Measurements from ENCODE around the gene GCG.
A peak's percentile ranks its signal among the peaks of the same experiment; 100 is the strongest.

The GCG gene

GRCh38 chr2:162152147-162152546, at the start of gene GCG:
GCG (minus strand) TSS chr2:162152247; CDS start chr2:162149178, 3,069 bp downstream.
- DNase-seq (ENCODE audit: low read depth in 3 of 3, low spot score in 1 of 3) = no peak

DNA sequence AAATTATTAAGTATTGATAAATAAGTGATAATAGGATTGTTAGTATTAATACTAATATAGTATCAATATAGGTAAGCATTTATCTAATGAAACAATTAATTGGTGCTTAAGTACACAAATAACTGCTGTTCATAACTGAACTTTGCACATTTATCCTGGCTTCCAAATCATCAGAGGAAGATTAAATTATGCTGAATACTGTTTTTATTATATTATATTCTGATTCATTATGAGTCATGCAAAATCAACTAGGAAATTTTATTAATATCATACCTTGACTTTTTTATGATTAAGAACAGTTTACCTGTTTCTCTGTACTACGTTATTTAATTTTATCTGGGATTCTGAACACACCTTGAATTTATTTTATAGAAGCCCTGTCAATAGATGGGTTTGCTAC, 48.6 kb upstream of the GCG start:
- DNase-seq (ENCODE audit: low read depth in 3 of 3, low spot score in 1 of 3) = no peak

GRCh38 chr2:162199913-162200312, 47.9 kb upstream of the GCG start:
- DNase-seq (ENCODE audit: low read depth in 3 of 3, low spot score in 1 of 3) = no peak

DNA sequence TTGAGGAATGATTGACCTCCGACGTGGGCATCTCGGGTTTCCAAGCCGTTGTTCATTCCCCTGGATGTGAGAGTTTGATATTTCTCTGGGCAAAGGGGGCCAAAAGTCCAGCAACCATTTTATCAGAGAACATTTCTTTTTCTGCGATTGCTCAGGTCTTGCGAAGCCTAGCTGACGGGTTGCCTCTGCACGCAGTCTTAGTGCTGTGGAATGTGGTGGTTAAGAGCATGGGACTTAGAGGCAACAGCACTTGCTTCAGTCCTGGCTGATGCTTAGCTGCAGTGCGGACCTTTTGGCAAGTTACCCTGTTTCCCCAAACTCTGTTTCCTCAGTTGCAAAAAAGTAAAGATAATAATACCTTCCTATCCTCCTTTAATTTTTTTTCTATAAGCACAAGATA, 46.2 kb upstream of the GCG start:
- no peak for DNase-seq (ENCODE audit: low read depth in 3 of 3, low spot score in 1 of 3)

DNA sequence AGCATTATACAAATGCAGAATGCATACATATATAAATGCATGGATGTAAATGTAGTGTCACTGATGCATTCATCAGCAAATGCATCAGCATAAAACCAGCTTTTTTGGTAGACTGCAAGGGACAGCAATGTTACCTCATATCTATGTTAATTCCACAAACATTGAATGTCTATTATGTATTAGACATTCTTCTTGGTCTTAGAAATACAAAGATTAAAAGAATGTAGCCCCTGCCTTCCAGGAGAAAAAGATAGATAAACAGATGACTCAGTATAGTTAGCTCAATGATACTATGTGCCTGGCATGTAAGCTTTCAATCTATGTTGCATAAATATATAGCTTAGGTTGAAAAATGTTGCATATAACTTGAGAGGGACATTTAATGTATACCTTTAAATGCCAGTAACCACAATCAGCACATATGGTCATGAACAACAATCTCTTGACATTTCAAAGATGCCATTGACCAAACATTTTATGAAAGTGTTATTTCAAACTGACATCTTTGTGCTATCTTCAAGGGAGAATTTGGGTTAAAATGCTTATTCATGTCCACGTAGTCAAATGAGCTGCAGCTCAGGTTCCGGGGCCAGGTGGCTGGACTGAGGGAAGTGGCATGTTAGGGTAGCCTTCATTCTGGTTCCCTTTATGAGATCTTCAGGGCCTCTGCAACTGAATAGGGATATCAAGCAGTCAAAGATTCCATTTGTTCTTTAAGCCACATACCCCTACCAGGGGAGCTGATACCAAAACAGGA, 45.2 kb upstream of the GCG start:
- DNase-seq (ENCODE audit: low read depth in 3 of 3, low spot score in 1 of 3) = no peak

GRCh38 chr2:162196638-162197037, 44.6 kb upstream of the GCG start:
- no peak for DNase-seq (ENCODE audit: low read depth in 3 of 3, low spot score in 1 of 3)

DNA sequence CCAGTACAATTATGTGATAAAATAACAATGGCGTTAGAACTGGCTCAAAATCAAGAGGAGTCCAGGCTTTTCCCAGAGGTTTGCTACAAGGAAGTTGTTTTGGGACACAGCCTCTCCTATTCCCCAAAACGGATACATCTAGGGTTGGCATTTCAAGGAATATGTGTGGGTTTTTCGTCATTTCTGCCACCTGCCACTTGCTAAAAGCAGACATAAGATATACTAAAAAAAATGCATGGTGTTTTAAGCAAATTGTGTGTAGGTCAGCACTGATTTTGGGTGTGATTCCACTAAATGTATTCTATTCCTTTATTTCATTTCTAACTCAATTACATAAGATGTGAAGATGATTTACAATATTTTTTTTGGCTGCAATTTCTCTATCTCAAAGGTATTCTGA, 36.4 kb upstream of the GCG start:
- DNase-seq (ENCODE audit: low read depth in 3 of 3, low spot score in 1 of 3) = no peak

- no peak for DNase-seq (ENCODE audit: low read depth in 3 of 3, low spot score in 1 of 3)
These were observed 33.6 kb upstream of the GCG start for GRCh38 chr2:162185541-162186232.

GRCh38 chr2:162184821-162185450, 32.9 kb upstream of the GCG start:
- DNase-seq (ENCODE audit: low read depth in 3 of 3, low spot score in 1 of 3) = no peak

DNA sequence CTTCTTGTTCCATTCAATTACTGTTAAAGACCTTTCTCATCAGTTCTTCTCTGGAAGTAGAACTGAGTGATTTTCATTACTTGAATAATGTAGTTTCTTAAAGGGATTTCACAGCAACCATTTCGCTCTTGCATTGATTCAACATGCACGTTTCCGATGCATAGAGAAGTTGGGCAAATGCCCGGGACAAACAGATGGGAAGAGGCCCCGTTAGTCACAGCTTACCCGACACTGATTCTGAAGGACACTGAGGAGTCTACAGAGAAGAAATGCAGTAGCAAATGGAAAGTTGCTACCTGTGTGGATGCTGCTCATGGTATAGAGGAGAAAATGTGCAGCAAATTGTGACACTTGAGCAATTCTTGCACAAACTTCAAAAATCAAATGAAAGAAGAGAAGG, 32.3 kb upstream of the GCG start:
- DNase-seq (ENCODE audit: low read depth in 3 of 3, low spot score in 1 of 3) = no peak

DNA sequence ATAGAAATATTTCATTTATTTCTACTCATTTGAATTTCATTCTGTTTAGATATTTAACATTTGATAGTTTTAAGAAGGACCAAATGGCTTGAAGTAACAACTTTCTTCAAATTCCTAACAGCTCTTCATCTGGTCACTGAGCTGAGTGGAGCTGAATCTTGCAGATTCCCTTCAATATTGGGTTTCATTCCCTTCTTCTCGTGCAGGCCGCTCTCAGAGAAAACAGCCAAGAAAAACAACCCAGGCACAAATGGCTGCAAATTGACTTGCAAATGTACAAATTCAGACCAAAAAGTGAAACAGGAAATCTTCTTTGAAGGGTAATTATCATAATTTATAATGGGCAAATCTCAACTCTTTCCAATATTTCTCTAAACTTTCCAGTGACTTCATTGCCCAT, 30.3 kb upstream of the GCG start:
- no peak for DNase-seq (ENCODE audit: low read depth in 3 of 3, low spot score in 1 of 3)

DNA sequence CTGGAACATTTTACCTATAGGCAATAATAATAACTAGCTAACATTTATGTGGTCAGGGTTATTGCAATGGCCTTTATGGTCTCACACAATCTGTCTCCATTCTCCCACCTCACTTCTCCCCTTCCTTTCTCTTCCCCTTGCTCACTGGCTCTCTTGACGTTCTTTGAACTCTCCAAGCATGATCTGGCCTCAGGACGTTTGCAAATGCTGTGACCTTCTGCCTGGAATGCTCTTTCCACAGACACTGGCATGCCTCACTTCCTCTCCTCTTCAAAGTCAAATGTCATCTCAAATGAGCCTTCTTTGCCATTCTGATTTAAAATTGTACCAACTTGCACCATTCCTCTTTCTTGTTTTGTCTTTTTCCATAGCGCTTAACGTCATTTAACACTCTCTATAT, 25.3 kb upstream of the GCG start:
- no peak for DNase-seq (ENCODE audit: low read depth in 3 of 3, low spot score in 1 of 3)

DNA sequence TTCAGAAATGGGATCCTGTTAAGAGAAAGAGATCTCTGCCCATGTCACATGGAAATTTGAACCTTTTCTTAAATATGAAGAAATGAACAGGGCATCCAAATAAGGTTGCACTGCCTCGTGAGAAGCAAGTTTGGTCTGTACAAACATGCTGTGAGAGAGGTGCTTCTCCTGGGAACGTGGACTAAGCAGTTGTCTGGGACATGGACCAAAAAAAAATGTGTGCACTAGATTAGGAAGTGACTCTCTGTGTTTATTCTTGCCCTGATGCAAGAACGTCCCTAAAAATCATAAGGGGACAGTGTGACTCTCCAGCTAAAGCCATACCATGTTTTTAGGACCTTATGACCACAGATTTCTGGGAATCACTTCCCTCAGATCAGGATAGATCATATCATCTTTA, 23.7 kb upstream of the GCG start:
- no peak for DNase-seq (ENCODE audit: low read depth in 3 of 3, low spot score in 1 of 3)

GRCh38 chr2:162174746-162175145, 22.7 kb upstream of the GCG start:
- no peak for DNase-seq (ENCODE audit: low read depth in 3 of 3, low spot score in 1 of 3)

DNA sequence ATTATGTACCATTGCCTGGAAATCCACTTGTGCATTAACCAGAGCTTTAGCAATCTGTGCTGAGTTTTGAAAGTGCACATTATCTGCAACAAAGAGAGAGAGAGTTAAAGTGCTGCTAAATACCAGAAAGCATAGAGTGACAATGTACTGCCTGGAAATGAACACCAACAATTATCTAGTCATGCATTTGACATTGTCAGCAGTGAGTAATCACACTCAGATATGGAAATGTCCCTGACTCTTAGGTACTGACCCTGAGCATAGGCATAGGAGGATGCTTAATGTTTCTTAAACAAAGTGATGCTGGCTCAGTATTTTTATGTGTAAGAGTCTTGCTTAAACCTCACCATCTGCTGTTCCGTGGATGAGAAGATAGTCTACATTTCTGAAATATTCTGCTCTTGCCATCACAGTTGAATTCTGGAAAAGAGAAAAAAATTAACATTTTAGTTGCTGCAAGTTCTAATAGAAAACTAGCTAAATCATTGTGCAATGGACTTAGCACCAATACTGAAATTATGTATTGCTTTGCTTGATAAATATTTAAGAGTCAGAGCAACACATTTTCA, 20.8 kb upstream of the GCG start:
- DNase-seq (ENCODE audit: low read depth in 3 of 3, low spot score in 1 of 3) = no peak

GRCh38 chr2:162166745-162167144, 14.7 kb upstream of the GCG start:
- no peak for DNase-seq (ENCODE audit: low read depth in 3 of 3, low spot score in 1 of 3)

- DNase-seq (ENCODE audit: low read depth in 3 of 3, low spot score in 1 of 3) = no peak
These were observed 14.1 kb upstream of the GCG start for GRCh38 chr2:162166174-162166573.

DNA sequence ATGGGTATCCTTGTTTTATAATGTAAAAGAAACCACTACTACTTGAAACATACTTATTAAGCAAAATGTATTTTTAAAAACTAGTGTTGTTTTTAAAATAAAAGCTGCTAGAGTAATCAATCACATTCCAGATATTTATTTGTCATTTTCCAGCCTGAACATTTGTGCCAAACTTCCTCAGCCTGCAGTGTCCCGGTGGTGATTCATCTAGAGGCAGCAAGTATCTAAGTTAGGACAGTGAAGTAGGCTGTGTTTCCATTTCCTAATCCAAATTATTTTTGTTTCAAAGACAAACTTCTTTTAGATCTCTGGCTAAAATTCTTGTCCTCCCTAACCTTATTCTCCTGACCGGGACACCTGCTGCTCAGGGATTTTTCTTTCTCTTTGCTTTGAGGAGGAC, 12.8 kb upstream of the GCG start:
- no peak for DNase-seq (ENCODE audit: low read depth in 3 of 3, low spot score in 1 of 3)

GRCh38 chr2:162159446-162159845, 7.4 kb upstream of the GCG start:
- DNase-seq (ENCODE audit: low read depth in 3 of 3, low spot score in 1 of 3) = no peak

DNA sequence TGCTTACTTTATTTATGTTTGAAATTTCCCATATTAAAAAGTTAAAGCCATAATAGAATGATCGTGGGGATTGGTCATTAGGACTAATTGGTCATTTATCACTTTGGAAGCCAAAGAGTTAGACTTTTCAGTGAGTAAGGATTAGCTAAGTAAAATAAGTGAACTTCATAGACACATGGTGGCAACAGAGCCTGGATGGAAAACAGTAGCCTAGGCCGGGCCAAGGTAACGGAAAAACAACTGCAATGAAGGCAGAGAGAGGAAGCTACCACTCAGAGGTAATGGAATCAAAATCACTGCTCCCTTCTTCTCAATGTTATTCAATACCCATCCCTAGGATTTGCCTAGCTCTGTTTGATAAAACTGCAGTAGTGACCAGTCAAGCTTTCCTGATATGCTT, 4.1 kb upstream of the GCG start:
- no peak for DNase-seq (ENCODE audit: low read depth in 3 of 3, low spot score in 1 of 3)

- no peak for DNase-seq (ENCODE audit: low read depth in 3 of 3, low spot score in 1 of 3)
These were observed 3.0 kb upstream of the GCG start for GRCh38 chr2:162155093-162155492.

GRCh38 chr2:162153608-162154224, 1.7 kb upstream of the GCG start:
- peak in 2 of 3 donors; percentile 11 to 18 for DNase-seq (ENCODE audit: low read depth in 3 of 3, low spot score in 1 of 3)

Measured in stimulated activated CD4-positive, alpha-beta T cell treated with anti-CD3 and anti-CD28 coated beads, TNF-alpha, amount 100 ng/mL, for 1 hour (primary cell).